ENCODE results near the gene SLC35B3. TPM values are rescaled to one million over a fixed set of nuclear protein-coding genes. Genes with fewer than 3 reads are reported as not detected.
A peak's percentile ranks its signal among the peaks of the same experiment; 100 is the strongest.

SLC35B3 gene
- total and polyA plus RNA-seq, 2 donors (not counting 3 experiments of a cell fraction or from before 2014, with no cell fraction given): 11.9 to 21.5 TPM

DNA sequence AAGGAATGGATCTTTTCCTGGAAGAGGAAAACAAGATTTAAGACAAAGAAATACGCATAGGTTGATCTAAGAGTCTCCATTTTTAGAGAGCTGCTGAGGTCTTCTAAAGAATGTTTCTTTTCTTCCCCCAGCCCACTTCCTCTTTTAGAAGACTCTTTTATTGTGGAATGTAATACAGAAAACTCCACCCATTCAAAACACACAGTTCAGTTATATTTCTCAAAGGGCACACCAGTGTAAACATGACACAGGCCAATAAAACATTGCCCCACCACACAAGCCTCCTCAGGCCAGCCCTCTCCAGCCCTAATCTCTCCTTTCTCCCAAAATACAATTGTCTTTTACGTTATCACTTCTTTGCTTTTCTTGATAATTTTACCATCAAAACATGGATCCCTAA lies 42.8 kb downstream of the SLC35B3 start:
- Histone ChIP-seq H3K79me2 (ENCODE audit: control insufficient read depth, insufficient read depth, low read length) (no peaks in the 10 kb centered on the region), H3K27me3 (ENCODE audit: control insufficient read depth in 2 of 2, insufficient read depth in 2 of 2, low read length in 2 of 2) (no peaks in the 10 kb centered on the region), H3K36me3 (ENCODE audit: control insufficient read depth in 2 of 2, extremely low read depth in 1 of 2, insufficient read depth in 2 of 2, low read length in 2 of 2) (no peaks in the 10 kb centered on the region), H3K9ac (replicated peaks; ENCODE audit: extremely low read depth, insufficient read depth, low read length) (no peak overlapping the region), H3K9me3 (replicated peaks; ENCODE audit: control insufficient read depth, insufficient read depth, low read length) (no peaks in the 10 kb centered on the region), H2AFZ (ENCODE audit: low read depth, low read length) (no peak overlapping the region), H4K20me1 (replicated peaks; ENCODE audit: control insufficient read depth, extremely low read depth, insufficient read depth, low read length) (no peaks in the 10 kb centered on the region), H3K4me2 (ENCODE audit: insufficient read depth, low read length) (no peak overlapping the region), H3K27ac (ENCODE audit: insufficient read depth, low read depth, low read length) (no peak overlapping the region), H3K4me3 (replicated peaks in 1 of 3; ENCODE audit: insufficient read depth in 1 of 3, low read depth in 1 of 3, low read length in 3 of 3) (no peak overlapping the region), H3K9me1 (replicated peaks; ENCODE audit: control insufficient read depth, extremely low read depth, insufficient read depth, low read length) (no peaks in the 10 kb centered on the region), H3K4me1 (ENCODE audit: control insufficient read depth, extremely low read depth, insufficient read depth, low read length) (no peaks in the 10 kb centered on the region)
- CTCF ChIA-PET: no interaction called here
- peak; percentile 46 for FAIRE-seq
- DNase-seq (ENCODE audit: low read depth, low spot score): no peak
- dilution Hi-C loops (cut with MboI; ENCODE audit: extremely low pct_ligation_motif_present, low sequenced_read_pairs) (no loop called here), intact Hi-C loops (cut with micrococcal nuclease) (no loop called here)
- POLR2A ChIA-PET: no interaction called here
- BruUV-seq (replicated peaks): no TSS peak
- TF ChIP-seq, protein P1, sequence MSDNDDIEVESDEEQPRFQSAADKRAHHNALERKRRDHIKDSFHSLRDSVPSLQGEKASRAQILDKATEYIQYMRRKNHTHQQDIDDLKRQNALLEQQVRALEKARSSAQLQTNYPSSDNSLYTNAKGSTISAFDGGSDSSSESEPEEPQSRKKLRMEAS (IDR thresholded peaks at IDR 0.05; ENCODE audit: insufficient read depth, insufficient read length): no peak
- TF ChIP-seq FOS (IDR thresholded peaks at IDR 0.05; ENCODE audit: borderline replicate concordance, insufficient read depth, low read length) (no peak), EZH2 (IDR thresholded peaks at IDR 0.05; ENCODE audit: borderline replicate concordance, low read depth, low read length, severe bottlenecking) (no peak), JUN (IDR thresholded peaks at IDR 0.05; ENCODE audit: borderline replicate concordance, insufficient read depth, insufficient read length, low read depth) (no peak), GATA2 (IDR thresholded peaks at IDR 0.05; ENCODE audit: insufficient read depth, insufficient read length, low read depth, low read length) (no peak), MYC (IDR thresholded peaks at IDR 0.05; ENCODE audit: low read depth, low read length) (no peak), POLR2A (IDR thresholded peaks at IDR 0.05; ENCODE audit: low read depth, low read length) (no peak), POLR2AphosphoS5 (IDR thresholded peaks at IDR 0.05; ENCODE audit: insufficient read depth, low read depth, low read length) (no peak)
- TF ChIP-seq, protein P2, sequence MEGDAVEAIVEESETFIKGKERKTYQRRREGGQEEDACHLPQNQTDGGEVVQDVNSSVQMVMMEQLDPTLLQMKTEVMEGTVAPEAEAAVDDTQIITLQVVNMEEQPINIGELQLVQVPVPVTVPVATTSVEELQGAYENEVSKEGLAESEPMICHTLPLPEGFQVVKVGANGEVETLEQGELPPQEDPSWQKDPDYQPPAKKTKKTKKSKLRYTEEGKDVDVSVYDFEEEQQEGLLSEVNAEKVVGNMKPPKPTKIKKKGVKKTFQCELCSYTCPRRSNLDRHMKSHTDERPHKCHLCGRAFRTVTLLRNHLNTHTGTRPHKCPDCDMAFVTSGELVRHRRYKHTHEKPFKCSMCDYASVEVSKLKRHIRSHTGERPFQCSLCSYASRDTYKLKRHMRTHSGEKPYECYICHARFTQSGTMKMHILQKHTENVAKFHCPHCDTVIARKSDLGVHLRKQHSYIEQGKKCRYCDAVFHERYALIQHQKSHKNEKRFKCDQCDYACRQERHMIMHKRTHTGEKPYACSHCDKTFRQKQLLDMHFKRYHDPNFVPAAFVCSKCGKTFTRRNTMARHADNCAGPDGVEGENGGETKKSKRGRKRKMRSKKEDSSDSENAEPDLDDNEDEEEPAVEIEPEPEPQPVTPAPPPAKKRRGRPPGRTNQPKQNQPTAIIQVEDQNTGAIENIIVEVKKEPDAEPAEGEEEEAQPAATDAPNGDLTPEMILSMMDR (IDR thresholded peaks at IDR 0.05; ENCODE audit: extremely low read depth in 1 of 2, insufficient read depth in 1 of 2, low read depth in 1 of 2, low read length in 2 of 2): no peak

All from endothelial cell of umbilical vein (primary cell).